H7 (cell line): Measurements from ENCODE around the gene UNK. TPM values are rescaled to one million over a fixed set of nuclear protein-coding genes. Genes with fewer than 3 reads are reported as not detected.

Source experiments
- DNase-seq: peaks from one replicate; pipeline ENCODE4 v3.0.0; 2012
- H3K27me3 ChIP-seq: 2 replicates; pipeline ENCODE4 v1.6.0; 2011; ENCODE audit warnings: mild to moderate bottlenecking, low read length; ENCODE audit not compliant: control insufficient read depth, insufficient read depth
- H3K36me3 ChIP-seq: replicated peaks from 2 replicates; pipeline ENCODE4 v1.5.1; 2011; ENCODE audit warnings: low read length; ENCODE audit not compliant: control insufficient read depth, insufficient read depth
- H3K4me3 ChIP-seq: 2 replicates; pipeline ENCODE4 v1.5.1; 2011; ENCODE audit warnings: low read depth, mild to moderate bottlenecking, control low read depth, low read length, moderate library complexity; ENCODE audit not compliant: insufficient read depth
- total RNA-seq: library from RNA; depleted of rRNA; stranded (reverse); fragments of >200 nt; shearing (Covaris generic); gene quantifications from 2 replicates; pipeline ENCODE4 v1.2.3, GENCODE V29; 2014

The UNK gene
- total RNA-seq, 1 experiment from 2014 or later: 17.9 TPM

DNA sequence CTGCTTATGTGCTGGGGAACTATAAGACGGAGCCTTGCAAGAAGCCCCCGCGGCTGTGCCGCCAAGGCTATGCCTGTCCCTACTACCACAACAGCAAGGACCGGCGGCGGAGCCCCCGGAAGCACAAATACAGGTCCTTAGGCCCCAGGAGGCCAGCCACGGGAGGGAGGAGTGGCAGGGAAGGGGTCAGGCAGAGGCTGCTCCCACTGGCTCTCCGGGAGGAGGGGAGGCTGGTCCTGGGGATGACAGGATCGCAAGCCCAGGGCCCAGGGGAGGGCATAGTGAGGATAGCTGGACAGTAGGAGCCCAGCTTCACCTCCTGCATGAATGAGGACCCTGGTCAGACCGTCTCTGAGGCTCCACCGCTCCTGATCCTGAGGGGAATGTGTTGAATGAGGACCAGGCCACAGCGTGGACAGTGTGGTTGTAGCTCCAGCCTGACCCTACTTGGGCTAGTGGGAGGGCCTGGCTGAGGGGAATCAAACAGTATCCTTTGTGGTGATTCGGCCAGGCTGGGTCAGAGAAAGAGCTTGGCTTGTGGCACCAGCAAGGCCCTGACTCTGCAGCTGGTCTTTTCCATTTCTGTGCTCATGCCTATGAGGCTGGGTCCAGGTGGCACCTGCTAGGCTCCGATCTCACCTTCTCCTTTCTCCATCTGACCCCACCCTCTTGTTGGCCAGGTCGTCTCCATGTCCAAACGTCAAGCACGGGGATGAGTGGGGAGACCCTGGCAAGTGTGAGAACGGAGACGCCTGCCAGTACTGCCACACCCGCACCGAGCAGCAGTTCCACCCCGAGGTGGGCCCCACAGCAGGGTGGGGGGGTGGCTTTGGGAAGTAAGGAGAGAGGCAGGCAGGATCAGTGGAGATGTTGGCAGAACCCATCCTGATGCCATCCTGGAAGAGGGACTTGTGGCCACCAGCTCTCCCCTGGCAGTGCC lies 28.7 kb downstream of the UNK start:
- peaks cover 31% of the 10 kb centered on the region for H3K36me3 ChIP-seq
- no peak overlapping the region for H3K4me3 ChIP-seq
- no peaks in the 10 kb centered on the region for H3K27me3 ChIP-seq
- DNase-seq: peak; percentile 25

- Histone ChIP-seq H3K27me3 (no peaks in the 10 kb centered on the region), H3K4me3 (no peak overlapping the region), H3K36me3 (peaks cover 38% of the 10 kb centered on the region)
- DNase-seq: no peak
Observed at GRCh38 chr17:75814021-75814395, 29.4 kb downstream of the UNK start.

DNA sequence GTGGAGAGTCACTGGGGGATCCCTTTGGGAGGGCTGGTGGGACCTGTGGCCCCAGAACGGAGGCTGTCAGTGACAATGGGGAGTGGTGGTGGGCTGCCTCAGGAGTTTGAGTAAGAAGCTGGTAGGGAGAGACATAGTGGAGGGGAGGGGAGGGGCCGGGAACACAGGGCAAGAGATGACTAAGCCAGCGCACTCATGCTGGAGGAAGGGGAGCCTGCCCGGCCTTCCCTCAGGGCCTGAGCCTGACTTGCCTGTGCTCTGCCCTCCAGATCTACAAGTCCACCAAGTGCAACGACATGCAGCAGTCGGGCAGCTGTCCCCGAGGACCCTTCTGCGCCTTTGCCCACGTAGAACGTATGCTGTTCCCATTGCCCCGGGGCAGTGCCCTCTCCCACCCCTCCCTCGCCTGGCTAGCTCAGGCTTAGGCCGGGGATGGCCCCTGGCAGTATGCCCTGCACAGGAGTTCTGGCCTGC lies 30.3 kb downstream of the UNK start:
- Histone ChIP-seq H3K4me3 (no peak overlapping the region), H3K27me3 (no peaks in the 10 kb centered on the region), H3K36me3 (peaks cover 42% of the 10 kb centered on the region)
- peak; percentile 38 for DNase-seq

GRCh38 chr17:75815399-75815798 lies 30.8 kb downstream of the UNK start:
- Histone ChIP-seq H3K4me3 (no peak overlapping the region), H3K36me3 (peaks cover 46% of the 10 kb centered on the region), H3K27me3 (no peaks in the 10 kb centered on the region)
- DNase-seq: no peak

DNA sequence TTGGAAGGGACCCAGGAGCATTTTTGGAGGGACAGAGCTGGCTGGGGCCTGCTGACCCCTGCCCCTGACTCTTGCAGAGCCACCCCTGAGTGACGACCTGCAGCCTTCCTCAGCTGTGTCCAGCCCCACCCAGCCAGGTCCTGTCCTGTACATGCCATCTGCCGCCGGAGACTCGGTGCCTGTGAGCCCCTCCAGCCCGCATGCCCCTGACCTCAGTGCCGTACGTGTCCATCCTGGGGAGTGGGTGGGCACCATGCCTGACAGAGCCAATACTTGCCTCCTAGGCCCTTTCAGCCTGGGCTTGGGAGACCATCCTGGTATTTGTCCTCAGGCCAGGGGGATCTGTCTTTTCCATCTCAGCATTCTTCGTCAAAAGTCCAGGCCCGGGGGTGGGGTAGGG lies 32.1 kb downstream of the UNK start:
- DNase-seq: peak; percentile 32
- H3K4me3 ChIP-seq: no peak overlapping the region
- H3K27me3 ChIP-seq: no peaks in the 10 kb centered on the region
- peaks cover 51% of the 10 kb centered on the region for H3K36me3 ChIP-seq

- no peaks in the 10 kb centered on the region for H3K27me3 ChIP-seq
- H3K36me3 ChIP-seq: peaks cover 51% of the 10 kb centered on the region
- DNase-seq: peak; percentile 35
- H3K4me3 ChIP-seq: no peak overlapping the region
Observed at GRCh38 chr17:75817571-75817970, 33.0 kb downstream of the UNK start.

DNA sequence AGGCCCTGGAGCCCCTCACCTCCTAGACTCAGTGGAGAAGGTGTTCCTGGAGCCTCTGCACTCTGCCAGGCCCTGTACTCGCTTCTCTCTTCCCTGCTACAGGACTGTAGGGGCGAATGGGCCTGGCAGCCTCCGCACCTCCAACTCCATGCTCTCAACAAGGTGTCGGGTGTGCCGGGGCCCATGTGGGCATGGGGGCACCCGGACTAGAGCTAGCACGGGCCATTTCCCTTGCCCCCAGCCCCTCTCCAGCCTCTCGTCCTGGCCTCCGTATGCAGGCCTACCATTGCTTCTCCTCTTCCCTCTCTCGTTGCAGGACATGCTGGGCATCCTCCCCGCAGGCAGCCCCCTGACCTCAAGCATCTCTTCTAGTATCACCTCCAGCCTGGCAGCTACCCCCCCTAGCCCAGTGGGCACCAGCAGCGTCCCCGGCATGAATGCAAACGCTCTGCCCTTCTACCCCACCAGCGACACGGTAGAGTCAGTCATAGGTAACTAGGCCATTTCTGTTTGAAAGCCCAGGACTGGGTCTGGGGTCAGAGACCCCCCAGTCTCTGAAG lies 33.8 kb downstream of the UNK start:
- Histone ChIP-seq H3K4me3 (no peak overlapping the region), H3K36me3 (peaks cover 48% of the 10 kb centered on the region), H3K27me3 (no peaks in the 10 kb centered on the region)
- DNase-seq: peak; percentile 37

DNA sequence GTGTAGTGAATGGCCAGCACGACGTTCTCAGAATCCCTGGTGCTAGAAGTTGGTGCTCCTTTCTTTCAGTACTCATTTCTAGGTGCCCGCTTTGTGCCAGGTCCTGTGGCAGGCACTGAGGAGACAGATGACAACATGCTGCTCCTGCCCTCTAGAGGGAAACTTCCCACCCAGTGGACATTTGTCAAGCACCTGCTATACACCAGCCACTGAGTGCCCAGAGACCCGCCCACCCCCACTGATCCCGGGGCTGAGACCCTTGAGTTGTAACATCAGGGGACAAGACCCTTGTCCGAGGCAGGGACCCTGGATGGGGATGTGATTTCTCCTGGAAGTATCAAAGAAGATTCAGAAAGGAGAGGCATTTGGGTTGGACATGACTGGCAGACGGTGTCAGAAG lies 34.5 kb downstream of the UNK start:
- H3K36me3 ChIP-seq: peaks cover 49% of the 10 kb centered on the region
- no peaks in the 10 kb centered on the region for H3K27me3 ChIP-seq
- peak; percentile 41 for DNase-seq
- no peak overlapping the region for H3K4me3 ChIP-seq

DNA sequence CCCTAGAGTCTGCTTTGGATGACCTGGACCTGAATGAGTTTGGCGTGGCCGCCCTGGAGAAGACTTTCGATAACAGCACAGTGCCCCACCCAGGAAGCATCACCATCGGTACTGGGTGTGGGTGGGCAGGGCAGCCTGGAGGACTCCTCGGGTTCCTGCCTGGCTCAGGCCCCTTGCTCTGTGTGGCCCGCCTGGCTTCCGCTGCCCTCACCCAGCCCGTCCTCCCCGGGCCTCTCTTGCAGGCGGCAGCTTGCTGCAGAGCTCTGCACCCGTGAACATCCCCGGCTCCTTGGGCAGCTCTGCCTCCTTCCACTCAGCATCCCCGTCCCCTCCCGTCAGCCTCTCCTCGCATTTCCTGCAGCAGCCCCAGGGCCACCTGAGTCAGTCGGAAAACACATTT lies 35.1 kb downstream of the UNK start:
- Histone ChIP-seq H3K36me3 (peaks cover 49% of the 10 kb centered on the region), H3K27me3 (no peaks in the 10 kb centered on the region), H3K4me3 (no peak overlapping the region)
- peak; percentile 57 for DNase-seq

- DNase-seq: peak; percentile 43
- peaks cover 46% of the 10 kb centered on the region for H3K36me3 ChIP-seq
- no peak overlapping the region for H3K4me3 ChIP-seq
- H3K27me3 ChIP-seq: no peaks in the 10 kb centered on the region
Observed at GRCh38 chr17:75820094-75821080, 35.8 kb downstream of the UNK start.

DNA sequence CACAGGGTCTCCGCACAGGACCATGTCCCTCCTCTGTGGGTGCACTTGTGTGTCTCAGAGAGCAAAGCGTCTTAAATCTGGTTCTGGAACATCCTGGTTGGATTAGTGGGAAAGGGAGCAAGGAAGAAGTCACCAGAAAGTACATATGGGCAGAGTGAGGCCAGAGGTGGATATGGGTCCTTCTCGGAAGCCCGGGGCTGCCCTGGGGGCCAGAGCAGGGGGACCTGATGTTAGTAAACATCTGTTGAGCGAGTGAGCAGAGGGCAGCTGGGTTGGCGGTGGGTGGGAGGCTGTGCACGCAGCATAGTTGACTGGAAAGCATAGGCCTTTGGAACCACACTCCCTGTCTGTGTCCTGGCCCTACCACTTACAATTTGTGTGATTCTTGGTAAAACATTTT lies 36.9 kb downstream of the UNK start:
- H3K4me3 ChIP-seq: no peak overlapping the region
- no peak for DNase-seq
- H3K36me3 ChIP-seq: peaks cover 42% of the 10 kb centered on the region
- H3K27me3 ChIP-seq: no peaks in the 10 kb centered on the region

DNA sequence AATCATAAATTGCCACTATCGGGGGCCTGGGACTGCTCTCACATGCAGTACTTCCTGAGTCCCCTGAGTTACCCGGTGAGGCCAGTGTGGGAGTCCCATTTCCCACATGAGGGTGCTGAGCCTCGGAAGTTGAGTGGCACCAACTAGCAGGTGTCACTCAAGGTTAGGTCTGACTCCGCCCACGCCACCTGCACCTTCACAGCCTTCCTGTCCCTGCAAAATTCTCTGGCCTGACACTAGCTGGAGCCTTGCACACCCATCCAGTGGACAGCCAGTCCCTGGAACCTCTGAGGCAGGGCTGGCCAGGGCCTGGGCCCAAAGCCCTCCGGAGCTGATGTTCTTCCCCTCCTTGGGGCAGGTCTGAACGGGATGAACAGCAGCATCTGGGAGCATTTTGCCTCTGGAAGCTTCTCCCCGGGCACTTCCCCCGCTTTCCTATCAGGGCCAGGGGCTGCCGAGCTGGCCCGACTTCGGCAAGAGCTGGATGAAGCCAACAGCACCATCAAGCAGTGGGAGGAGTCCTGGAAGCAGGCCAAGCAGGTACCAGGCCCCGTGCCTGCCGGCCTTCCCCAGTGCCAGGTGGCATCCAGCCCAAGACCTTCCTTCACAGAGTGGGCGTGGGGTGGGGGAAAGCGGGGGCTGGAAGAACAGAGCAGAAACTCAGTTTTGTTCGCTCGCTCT lies 37.7 kb downstream of the UNK start:
- H3K4me3 ChIP-seq: no peak overlapping the region
- peaks cover 42% of the 10 kb centered on the region for H3K36me3 ChIP-seq
- no peaks in the 10 kb centered on the region for H3K27me3 ChIP-seq
- DNase-seq: no peak

DNA sequence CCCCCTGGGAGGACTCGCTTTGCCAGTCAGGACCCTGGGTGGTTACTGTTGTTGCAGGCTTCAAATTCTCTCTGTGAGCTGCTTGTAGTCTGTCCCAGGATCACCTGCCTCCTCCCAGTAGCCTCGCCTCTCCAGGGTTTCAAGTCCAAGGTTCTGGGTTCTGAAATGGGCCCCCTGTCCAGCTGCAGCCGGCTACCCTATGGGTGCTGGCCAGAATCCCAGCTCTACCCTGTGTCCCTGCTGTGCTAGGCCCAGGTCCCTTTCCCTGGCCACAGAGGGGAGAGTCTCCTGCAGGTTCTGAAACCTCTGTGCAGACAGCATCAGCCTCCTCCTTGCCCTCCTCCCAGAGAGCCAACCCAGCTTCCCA lies 38.2 kb downstream of the UNK start:
- H3K36me3 ChIP-seq: peaks cover 38% of the 10 kb centered on the region
- DNase-seq: no peak
- H3K4me3 ChIP-seq: no peak overlapping the region
- H3K27me3 ChIP-seq: no peaks in the 10 kb centered on the region
